Measurements from ENCODE around the gene PARD3.

PARD3 gene

GRCh38 chr10:34859170-34859569 lies 44.1 kb upstream of the PARD3 start:
- TF ChIP-seq CTCF (IDR thresholded peaks at IDR 0.05; ENCODE audit: poor library complexity, severe bottlenecking) = no peak
- Histone ChIP-seq H3K36me3 (ENCODE audit: low read depth) (no peaks in the 10 kb centered on the region), H3K27ac (ENCODE audit: poor library complexity, severe bottlenecking) (no peak overlapping the region), H3K4me3 (ENCODE audit: severe bottlenecking) (no peak overlapping the region), H3K9me3 (ENCODE audit: severe bottlenecking) (no peaks in the 10 kb centered on the region), H3K4me1 (ENCODE audit: insufficient read depth, poor library complexity, severe bottlenecking) (no peaks in the 10 kb centered on the region), H3K27me3 (ENCODE audit: insufficient read depth, poor library complexity, severe bottlenecking) (no peaks in the 10 kb centered on the region)
- ATAC-seq (ENCODE audit: low read depth) (no peak), DNase-seq (ENCODE audit: low spot score) (no peak)

- ATAC-seq (ENCODE audit: low read depth) = no peak
- H3K36me3 ChIP-seq (ENCODE audit: low read depth) = no peaks in the 10 kb centered on the region
- DNase-seq (ENCODE audit: low spot score) = no peak
- no peaks in the 10 kb centered on the region for H3K27me3 ChIP-seq (ENCODE audit: insufficient read depth, poor library complexity, severe bottlenecking)
- no peaks in the 10 kb centered on the region for H3K9me3 ChIP-seq (ENCODE audit: severe bottlenecking)
- TF ChIP-seq CTCF (IDR thresholded peaks at IDR 0.05; ENCODE audit: poor library complexity, severe bottlenecking) = no peak
- H3K27ac ChIP-seq (ENCODE audit: poor library complexity, severe bottlenecking) = no peak overlapping the region
- no peaks in the 10 kb centered on the region for H3K4me1 ChIP-seq (ENCODE audit: insufficient read depth, poor library complexity, severe bottlenecking)
- no peak overlapping the region for H3K4me3 ChIP-seq (ENCODE audit: severe bottlenecking)
Observed at GRCh38 chr10:34858003-34858402, 42.9 kb upstream of the PARD3 start.

- Histone ChIP-seq H3K36me3 (ENCODE audit: low read depth) (no peaks in the 10 kb centered on the region), H3K9me3 (ENCODE audit: severe bottlenecking) (no peaks in the 10 kb centered on the region), H3K4me1 (ENCODE audit: insufficient read depth, poor library complexity, severe bottlenecking) (no peaks in the 10 kb centered on the region), H3K4me3 (ENCODE audit: severe bottlenecking) (no peak overlapping the region), H3K27ac (ENCODE audit: poor library complexity, severe bottlenecking) (no peak overlapping the region), H3K27me3 (ENCODE audit: insufficient read depth, poor library complexity, severe bottlenecking) (no peaks in the 10 kb centered on the region)
- ATAC-seq (ENCODE audit: low read depth) (peak; percentile 35; the same call in 1 of the 3 replicates), DNase-seq (ENCODE audit: low spot score) (no peak)
- TF ChIP-seq CTCF (IDR thresholded peaks at IDR 0.05; ENCODE audit: poor library complexity, severe bottlenecking) = no peak
Observed at GRCh38 chr10:34854147-34854601, 39.1 kb upstream of the PARD3 start.

- H3K27ac ChIP-seq (ENCODE audit: poor library complexity, severe bottlenecking) = no peak overlapping the region
- no peak for TF ChIP-seq CTCF (IDR thresholded peaks at IDR 0.05; ENCODE audit: poor library complexity, severe bottlenecking)
- H3K36me3 ChIP-seq (ENCODE audit: low read depth) = no peaks in the 10 kb centered on the region
- ATAC-seq (ENCODE audit: low read depth) (no peak), DNase-seq (ENCODE audit: low spot score) (no peak)
- H3K9me3 ChIP-seq (ENCODE audit: severe bottlenecking) = no peaks in the 10 kb centered on the region
- no peak overlapping the region for H3K4me3 ChIP-seq (ENCODE audit: severe bottlenecking)
- H3K4me1 ChIP-seq (ENCODE audit: insufficient read depth, poor library complexity, severe bottlenecking) = no peaks in the 10 kb centered on the region
- H3K27me3 ChIP-seq (ENCODE audit: insufficient read depth, poor library complexity, severe bottlenecking) = no peaks in the 10 kb centered on the region
Observed at GRCh38 chr10:34853357-34853756, 38.3 kb upstream of the PARD3 start.

- H3K4me1 ChIP-seq (ENCODE audit: insufficient read depth, poor library complexity, severe bottlenecking) = no peaks in the 10 kb centered on the region
- no peak overlapping the region for H3K27ac ChIP-seq (ENCODE audit: poor library complexity, severe bottlenecking)
- no peaks in the 10 kb centered on the region for H3K27me3 ChIP-seq (ENCODE audit: insufficient read depth, poor library complexity, severe bottlenecking)
- H3K9me3 ChIP-seq (ENCODE audit: severe bottlenecking) = no peaks in the 10 kb centered on the region
- DNase-seq (ENCODE audit: low spot score) (no peak), ATAC-seq (ENCODE audit: low read depth) (no peak)
- no peak overlapping the region for H3K4me3 ChIP-seq (ENCODE audit: severe bottlenecking)
- TF ChIP-seq CTCF (IDR thresholded peaks at IDR 0.05; ENCODE audit: poor library complexity, severe bottlenecking) = no peak
- H3K36me3 ChIP-seq (ENCODE audit: low read depth) = no peaks in the 10 kb centered on the region
Observed at GRCh38 chr10:34850558-34850957, 35.5 kb upstream of the PARD3 start.
